Gastroesophageal sphincter (tissue), 3 donors: ENCODE results near the gene CFAP97D2.

Experiments used
- CTCF ChIP-seq, 4 experiments: fragments of 200-600 bp in 2 of 4; fragments of 450-650 bp in 2 of 4; sonication (generic) in 1 of 4; IDR thresholded peaks; one replicate each; pipeline ENCODE4 v1.5.1; 2017 to 2019; ENCODE audit warnings: antibody characterized with exemption in 4 of 4, mild to moderate bottlenecking in 2 of 4, moderate library complexity in 2 of 4
- POLR2A ChIP-seq, 2 donors: fragments of 450-650 bp; IDR thresholded peaks; one replicate each; pipeline ENCODE4 v1.6.1; 2017; ENCODE audit warnings: antibody characterized with exemption in 2 of 2, mild to moderate bottlenecking in 2 of 2, moderate library complexity in 1 of 2
- POLR2AphosphoS5 ChIP-seq: sonication (generic); formaldehyde crosslinking; IDR thresholded peaks from one replicate; pipeline ENCODE4 v1.6.1; 2017; ENCODE audit warnings: antibody characterized with exemption

GRCh38 chr13:114269281-114269770 is 90.3 kb downstream of the CFAP97D2 start:
- TF ChIP-seq CTCF (IDR thresholded peaks at IDR 0.05) (no peak), POLR2AphosphoS5 (no peak), POLR2A (IDR thresholded peaks at IDR 0.05) (no peak)
